DLD1 (cell line): ENCODE data around the gene PNMT.

ENCODE experiments used
- in situ Hi-C: cut with HindIII; loops from 2 replicates; pipeline ENCODE4 v1.10.0; 2017; ENCODE audit warnings: low sequenced_read_pairs

Gene PNMT, protein sequence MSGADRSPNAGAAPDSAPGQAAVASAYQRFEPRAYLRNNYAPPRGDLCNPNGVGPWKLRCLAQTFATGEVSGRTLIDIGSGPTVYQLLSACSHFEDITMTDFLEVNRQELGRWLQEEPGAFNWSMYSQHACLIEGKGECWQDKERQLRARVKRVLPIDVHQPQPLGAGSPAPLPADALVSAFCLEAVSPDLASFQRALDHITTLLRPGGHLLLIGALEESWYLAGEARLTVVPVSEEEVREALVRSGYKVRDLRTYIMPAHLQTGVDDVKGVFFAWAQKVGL

DNA sequence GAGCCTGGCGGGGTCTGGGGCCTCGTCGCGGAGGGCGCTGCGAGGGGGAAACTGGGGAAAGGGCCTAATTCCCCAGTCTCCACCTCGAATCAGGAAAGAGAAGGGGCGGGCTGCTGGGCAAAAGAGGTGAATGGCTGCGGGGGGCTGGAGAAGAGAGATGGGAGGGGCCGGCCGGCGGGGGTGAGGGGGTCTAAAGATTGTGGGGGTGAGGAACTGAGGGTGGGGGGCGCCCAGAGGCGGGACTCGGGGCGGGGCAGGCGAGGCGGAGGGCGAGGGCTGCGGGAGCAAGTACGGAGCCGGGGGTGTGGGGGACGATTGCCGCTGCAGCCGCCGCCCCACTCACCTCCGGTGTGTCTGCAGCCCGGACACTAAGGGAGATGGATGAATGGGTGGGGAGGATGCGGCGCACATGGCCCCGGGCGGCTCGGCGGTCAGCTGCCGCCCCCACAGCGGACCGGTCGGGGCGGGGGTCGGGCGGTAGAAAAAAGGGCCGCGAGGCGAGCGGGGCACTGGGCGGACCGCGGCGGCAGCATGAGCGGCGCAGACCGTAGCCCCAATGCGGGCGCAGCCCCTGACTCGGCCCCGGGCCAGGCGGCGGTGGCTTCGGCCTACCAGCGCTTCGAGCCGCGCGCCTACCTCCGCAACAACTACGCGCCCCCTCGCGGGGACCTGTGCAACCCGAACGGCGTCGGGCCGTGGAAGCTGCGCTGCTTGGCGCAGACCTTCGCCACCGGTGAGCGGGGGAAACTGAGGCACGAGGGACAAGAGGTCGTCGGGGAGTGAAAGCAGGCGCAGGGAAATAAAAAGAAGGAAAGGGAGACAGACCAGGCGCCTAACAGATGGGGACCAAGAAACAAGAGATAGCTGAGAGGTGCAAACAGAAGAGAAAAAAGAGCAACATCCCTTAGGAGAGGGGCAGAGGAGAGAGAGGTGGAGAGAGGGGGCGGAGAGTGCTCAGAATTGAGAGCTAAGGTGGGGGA lies at the start of gene PNMT:
Gene PNMT, plus strand, starts transcription at position 509 of the 980 bp plus-strand sequence. Its CDS starts 23 bp downstream, at position 532.
- in situ Hi-C loops = no loop called here

- in situ Hi-C loops = loop anchor here (10.0 kb wide), 1 partner anchor 56 kb away; no protein-coding TSS in a partner anchor
Observed at GRCh38 chr17:39618956-39619785, 49.1 kb upstream of the PNMT start.

- in situ Hi-C loops = loop anchor here (10.0 kb wide), 1 partner anchor 55 kb away; no protein-coding TSS in a partner anchor
Observed at GRCh38 chr17:39619786-39620101, 48.5 kb upstream of the PNMT start.

- in situ Hi-C loops = no loop called here
Observed at GRCh38 chr17:39621523-39622379, 46.5 kb upstream of the PNMT start.

DNA sequence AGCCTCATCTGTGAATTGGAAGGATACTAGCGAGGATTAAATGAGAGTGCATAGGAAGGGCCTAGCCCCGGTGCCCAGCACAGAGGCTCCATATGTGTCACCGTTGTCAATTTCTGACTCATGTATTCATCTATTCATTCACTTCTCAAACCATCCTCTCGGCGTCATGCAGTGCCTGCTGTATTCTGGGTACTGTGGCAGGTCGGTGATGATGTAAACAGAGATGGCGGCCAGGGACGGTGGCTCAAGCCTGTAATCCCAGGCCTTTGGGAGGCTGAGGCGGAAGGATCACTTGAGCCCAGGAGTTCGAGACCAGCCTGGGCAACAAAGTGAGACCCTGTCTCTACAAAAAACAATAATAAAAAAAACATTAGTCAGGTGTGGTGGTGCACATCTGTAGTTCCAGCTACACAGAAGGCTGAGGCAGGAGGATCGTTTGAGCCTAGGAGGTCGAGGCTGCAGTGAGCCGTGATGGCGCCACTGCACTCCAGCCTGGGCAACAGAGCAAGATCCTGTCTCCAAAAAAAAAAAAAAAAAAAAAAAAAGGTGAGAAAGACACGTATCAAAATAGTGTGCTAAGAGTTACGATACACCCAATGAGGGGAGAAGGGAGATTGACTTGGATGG lies 45.8 kb upstream of the PNMT start:
- in situ Hi-C loops = no loop called here

DNA sequence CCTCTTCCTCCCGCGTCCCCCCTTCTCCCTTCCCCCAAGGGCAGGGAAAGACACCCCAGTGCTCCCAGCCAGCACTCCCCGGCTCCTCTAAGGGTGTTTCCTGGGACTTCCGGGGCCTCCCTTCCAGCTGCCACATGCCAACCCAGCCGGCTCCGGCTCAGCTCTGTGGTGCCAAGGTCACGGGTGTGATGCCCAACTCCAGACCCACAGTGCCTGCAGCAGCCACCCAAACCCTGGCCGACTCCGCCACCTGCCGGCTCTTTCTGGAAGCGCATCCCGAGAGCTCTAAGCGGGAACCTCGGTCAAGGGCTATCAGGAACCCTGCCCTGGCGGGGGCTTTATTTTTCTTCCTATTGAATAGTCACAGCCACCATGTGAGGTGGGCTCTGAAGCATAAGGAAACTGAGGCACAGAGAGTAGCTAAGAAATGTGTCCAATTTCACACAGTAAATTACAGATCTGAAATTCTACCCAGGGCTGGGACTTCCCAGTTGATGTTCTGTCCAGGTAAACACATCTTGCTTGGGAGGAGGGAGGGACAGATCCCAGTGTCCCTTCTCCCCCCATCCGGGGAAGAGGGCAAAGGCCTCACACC lies 44.8 kb upstream of the PNMT start:
- in situ Hi-C loops = no loop called here

GRCh38 chr17:39624313-39624712 lies 43.9 kb upstream of the PNMT start:
- in situ Hi-C loops = no loop called here

DNA sequence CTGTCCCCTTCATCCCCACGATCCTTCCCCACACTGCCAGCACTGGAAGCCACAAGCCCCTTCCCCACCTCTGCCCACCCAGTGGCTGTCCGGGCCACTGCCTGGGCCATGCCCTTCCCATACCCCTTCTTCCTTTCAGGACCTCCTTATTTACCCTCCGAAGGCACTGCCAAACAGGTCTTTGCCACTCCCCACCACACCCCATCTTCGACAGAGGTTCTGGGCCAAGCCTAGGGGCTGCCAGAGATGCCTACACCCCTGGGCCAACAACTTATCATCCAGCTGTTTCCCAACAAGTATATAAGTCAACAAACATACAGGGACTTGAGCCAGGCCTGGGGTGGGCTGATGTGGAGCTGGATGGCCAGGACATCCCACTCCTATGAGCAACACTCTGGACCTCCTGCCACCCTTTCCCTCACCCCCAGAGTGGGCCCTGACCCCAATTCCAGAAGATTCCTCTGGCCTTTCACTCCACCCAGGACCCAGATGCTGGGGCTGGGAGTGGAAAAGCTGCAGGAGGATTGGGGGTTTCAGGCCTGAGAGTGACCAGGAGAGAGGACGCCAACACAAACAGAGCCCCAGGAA lies 43.0 kb upstream of the PNMT start:
- in situ Hi-C loops = no loop called here

- in situ Hi-C loops = no loop called here
Observed at GRCh38 chr17:39626171-39627046, 41.8 kb upstream of the PNMT start, which contains the start of gene PPP1R1B. PPP1R1B (plus strand) TSS chr17:39626952; CDS start chr17:39627393, 441 bp downstream.

DNA sequence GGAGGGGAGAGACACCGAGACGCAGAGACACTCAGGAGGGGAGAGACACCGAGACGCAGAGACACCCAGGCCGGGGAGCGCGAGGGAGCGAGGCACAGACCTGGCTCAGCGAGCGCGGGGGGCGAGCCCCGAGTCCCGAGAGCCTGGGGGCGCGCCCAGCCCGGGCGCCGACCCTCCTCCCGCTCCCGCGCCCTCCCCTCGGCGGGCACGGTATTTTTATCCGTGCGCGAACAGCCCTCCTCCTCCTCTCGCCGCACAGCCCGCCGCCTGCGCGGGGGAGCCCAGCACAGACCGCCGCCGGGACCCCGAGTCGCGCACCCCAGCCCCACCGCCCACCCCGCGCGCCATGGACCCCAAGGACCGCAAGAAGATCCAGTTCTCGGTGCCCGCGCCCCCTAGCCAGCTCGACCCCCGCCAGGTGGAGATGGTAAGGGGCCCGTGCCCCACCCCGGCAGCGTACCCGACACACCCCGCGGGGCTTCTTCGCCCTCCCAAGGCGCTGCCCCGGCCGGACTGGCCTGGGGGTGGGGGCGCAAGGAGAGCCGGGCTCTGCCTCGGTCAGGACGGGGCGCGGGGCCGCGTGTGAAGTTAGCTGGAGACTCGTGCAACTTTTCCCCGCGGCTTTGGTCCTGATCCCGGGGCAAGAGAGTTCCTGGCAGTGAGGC lies 41.1 kb upstream of the PNMT start:
- in situ Hi-C loops = no loop called here

DNA sequence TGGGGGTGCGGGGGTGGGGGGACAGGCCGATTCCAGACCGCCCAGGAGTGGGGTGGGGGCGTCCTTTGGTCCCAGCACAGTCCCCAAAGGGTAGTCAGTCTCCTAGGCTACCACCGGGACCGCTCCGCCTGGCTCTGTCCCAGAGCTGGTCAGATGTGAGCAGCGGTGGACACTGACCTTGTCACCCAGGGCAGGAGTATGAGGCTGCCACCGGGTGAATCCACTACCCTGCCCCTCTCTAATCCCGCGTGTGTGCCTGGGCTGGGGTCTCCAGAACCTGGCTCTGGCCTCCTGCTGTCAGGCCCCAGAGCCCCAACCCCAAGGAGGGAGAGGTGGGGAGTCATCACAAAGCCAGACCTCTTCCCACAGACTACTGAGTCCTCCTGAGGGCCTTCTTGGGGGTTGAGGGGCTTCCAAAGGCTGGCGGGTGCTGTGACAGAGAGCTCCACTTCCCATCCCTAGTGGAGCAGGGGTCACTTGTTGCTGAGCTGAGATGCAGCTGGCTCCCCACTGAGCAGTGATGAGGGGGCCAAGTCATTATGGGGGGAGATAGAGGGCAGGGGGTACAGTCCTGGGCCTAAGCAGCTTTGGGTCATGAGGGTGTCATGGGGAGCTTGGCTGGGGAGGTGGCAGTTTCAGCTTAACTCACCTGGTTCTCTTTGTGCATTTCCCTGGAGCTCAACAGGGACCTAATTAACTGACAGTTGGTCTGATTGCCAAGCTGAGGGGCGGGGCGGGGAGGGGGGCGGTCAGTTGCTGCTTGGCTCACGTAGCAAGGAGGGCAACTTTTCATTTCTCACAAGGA lies 40.3 kb upstream of the PNMT start:
- in situ Hi-C loops = no loop called here

DNA sequence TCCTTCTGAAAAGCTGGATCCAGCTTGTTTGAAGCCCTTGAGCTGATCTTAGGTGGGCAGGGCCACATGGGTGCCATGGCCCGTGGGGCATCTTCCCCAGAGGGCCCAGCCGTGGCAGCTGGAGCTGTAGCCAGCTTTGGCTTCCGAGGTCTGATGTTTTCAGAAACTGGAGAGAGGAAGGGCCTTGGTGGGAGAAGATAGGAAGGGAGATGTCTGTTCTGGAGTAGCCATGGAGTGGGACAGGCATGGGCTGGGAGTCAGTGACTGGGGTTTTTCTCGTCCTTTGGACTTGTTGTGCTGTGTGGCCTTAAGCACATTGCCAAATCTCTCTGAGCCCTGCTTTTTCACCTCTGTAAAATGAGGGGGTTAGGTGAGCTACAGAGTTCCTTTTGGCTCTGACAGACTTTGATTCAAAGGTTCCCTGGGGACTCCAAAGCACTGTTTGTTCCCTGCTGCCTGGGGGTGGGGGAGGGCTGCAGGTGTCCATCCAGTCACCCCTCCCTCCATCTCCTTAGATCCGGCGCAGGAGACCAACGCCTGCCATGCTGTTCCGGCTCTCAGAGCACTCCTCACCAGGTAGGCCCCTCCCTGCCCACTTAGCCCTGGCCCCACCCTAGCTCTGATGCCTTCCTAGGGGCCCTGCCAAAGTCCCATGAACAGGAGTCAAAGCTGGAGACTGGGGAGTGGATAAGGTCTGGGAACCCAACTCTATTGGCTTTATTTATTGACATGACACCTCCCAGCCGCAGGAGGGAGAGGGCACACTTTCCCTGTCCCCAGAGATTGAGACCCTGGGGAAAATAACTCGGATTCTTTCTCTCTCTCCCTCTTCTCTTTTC lies 39.4 kb upstream of the PNMT start:
- in situ Hi-C loops = no loop called here

DNA sequence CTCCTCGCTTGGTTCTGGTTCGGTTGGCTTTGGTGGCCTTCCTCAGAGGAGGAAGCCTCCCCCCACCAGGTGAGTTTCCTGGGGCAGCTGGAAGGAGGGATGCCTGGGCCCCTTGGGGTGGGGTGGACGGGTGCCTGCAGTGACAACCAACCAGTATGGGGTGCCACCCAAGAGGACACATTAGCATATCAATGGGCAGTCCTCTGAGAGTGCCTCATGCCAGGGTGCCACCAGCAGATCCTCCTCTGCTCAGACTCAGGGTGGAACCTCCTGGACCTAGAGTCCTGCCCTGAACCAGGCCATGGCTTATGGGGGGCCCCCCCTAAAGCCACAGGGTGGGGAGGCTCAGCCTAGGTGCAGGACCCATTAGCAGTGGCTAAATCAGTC lies 38.8 kb upstream of the PNMT start:
- in situ Hi-C loops = no loop called here

GRCh38 chr17:39629898-39630297 lies 38.4 kb upstream of the PNMT start:
- in situ Hi-C loops = no loop called here

GRCh38 chr17:39631403-39631802 lies 36.9 kb upstream of the PNMT start:
- in situ Hi-C loops = no loop called here
